GM23248 (cell line): ENCODE results near the gene ANO2.

Experiments
- EZH2 ChIP-seq: fragments of 200-600 bp; sonication (generic); IDR thresholded peaks from 2 replicates; pipeline ENCODE4 v1.6.1; 2018; ENCODE audit warnings: antibody characterized with exemption, mild to moderate bottlenecking; ENCODE audit not compliant: insufficient read depth, poor library complexity, severe bottlenecking
- EZH2phosphoT487 ChIP-seq: fragments of 200-600 bp; sonication (generic); IDR thresholded peaks from 2 replicates; pipeline ENCODE4 v1.6.1; 2018; ENCODE audit warnings: antibody characterized with exemption, moderate library complexity, mild to moderate bottlenecking, low read depth; ENCODE audit not compliant: insufficient read depth

DNA sequence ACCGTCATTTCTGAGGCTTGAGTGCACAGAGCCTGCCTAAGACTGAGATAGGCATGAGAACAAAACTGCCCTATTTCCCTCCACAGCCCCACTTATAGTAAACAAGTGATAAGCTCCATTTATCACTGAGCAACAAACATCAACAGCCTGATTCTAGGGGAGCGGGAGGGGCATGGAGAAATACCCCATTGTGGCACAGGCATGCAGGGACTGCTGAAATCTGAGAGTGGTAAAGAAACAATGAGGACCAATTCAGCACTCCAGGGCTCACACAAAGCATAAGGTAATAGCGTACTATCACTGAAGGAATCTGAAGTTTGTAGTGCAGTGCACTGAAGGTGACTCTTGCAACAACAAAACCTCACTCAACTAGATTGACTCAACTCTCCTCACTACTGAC is 186.7 kb downstream of the ANO2 start:
- TF ChIP-seq EZH2 (no peak), EZH2phosphoT487 (no peak)
